ENCODE measurements around the gene CENPN.

CENPN gene

GRCh38 chr16:81071805-81072204, 64.8 kb downstream of the CENPN start:
- peaks cover 8% of the 10 kb centered on the region for H3K4me1 ChIP-seq
- TF ChIP-seq Cebpa-rat (IDR thresholded peaks at IDR 0.05) = no peak
- no peaks in the 10 kb centered on the region for H3K36me3 ChIP-seq
- no peaks in the 10 kb centered on the region for H3K9me3 ChIP-seq
- H3K9ac ChIP-seq = no peak overlapping the region
- no peak overlapping the region for H3K4me3 ChIP-seq
- H4K20me1 ChIP-seq = no peaks in the 10 kb centered on the region
- no peaks in the 10 kb centered on the region for H3K27me3 ChIP-seq
- no peak overlapping the region for H3K4me2 ChIP-seq
- H3K27ac ChIP-seq = no peak overlapping the region

- H3K9ac ChIP-seq = no peak overlapping the region
- no peaks in the 10 kb centered on the region for H4K20me1 ChIP-seq
- H3K4me3 ChIP-seq = no peak overlapping the region
- no peaks in the 10 kb centered on the region for H3K36me3 ChIP-seq
- no peak overlapping the region for H3K27ac ChIP-seq
- H3K4me2 ChIP-seq = no peak overlapping the region
- H3K9me3 ChIP-seq = no peaks in the 10 kb centered on the region
- TF ChIP-seq Cebpa-rat (IDR thresholded peaks at IDR 0.05) = no peak
- peaks cover 17% of the 10 kb centered on the region for H3K4me1 ChIP-seq
- no peaks in the 10 kb centered on the region for H3K27me3 ChIP-seq
Measured at GRCh38 chr16:81073560-81074330, 66.7 kb downstream of the CENPN start.

- Histone ChIP-seq H4K20me1 (no peaks in the 10 kb centered on the region), H3K9ac (peak overlapping the region; percentile 83), H3K9me3 (no peaks in the 10 kb centered on the region), H3K4me2 (peak overlapping the region; percentile 94), H3K27ac (peak overlapping the region; percentile 81), H3K4me1 (peaks cover 17% of the 10 kb centered on the region), H3K27me3 (no peaks in the 10 kb centered on the region), H3K36me3 (no peaks in the 10 kb centered on the region), H3K4me3 (peak overlapping the region; percentile 88)
- TF ChIP-seq Cebpa-rat (IDR thresholded peaks at IDR 0.05) = no peak
Measured at GRCh38 chr16:81076566-81077075, 69.6 kb downstream of the CENPN start.

GRCh38 chr16:81077076-81077940, 70.3 kb downstream of the CENPN start, which contains the start of gene C16orf46:
Gene C16orf46 (minus strand): TSS chr16:81077238. CDS start chr16:81063955, 13,283 bp downstream.
- peak within 1 kb of the TSS; percentile 88 for H3K4me3 ChIP-seq
- H3K36me3 ChIP-seq = no peaks in the 10 kb centered on the region
- no peaks in the 10 kb centered on the region for H3K9me3 ChIP-seq
- no peaks in the 10 kb centered on the region for H3K27me3 ChIP-seq
- peak within 1 kb of the TSS; percentile 83 for H3K9ac ChIP-seq
- H4K20me1 ChIP-seq = no peaks in the 10 kb centered on the region
- no peak for TF ChIP-seq Cebpa-rat (IDR thresholded peaks at IDR 0.05)
- peak within 1 kb of the TSS; percentile 94 for H3K4me2 ChIP-seq
- H3K27ac ChIP-seq = peak within 1 kb of the TSS; percentile 81
- peaks cover 17% of the 10 kb centered on the region for H3K4me1 ChIP-seq

GRCh38 chr16:81080233-81080632, 73.2 kb downstream of the CENPN start:
- no peak overlapping the region for H3K4me3 ChIP-seq
- no peaks in the 10 kb centered on the region for H3K9me3 ChIP-seq
- H4K20me1 ChIP-seq = no peaks in the 10 kb centered on the region
- H3K27me3 ChIP-seq = no peaks in the 10 kb centered on the region
- TF ChIP-seq Cebpa-rat (IDR thresholded peaks at IDR 0.05) = no peak
- no peak overlapping the region for H3K9ac ChIP-seq
- peaks cover 13% of the 10 kb centered on the region for H3K36me3 ChIP-seq
- H3K4me1 ChIP-seq = peaks cover 17% of the 10 kb centered on the region
- H3K4me2 ChIP-seq = no peak overlapping the region
- no peak overlapping the region for H3K27ac ChIP-seq

GRCh38 chr16:81081014-81081413, 74.0 kb downstream of the CENPN start:
- Histone ChIP-seq H3K4me2 (no peak overlapping the region), H3K4me3 (no peak overlapping the region), H3K4me1 (peaks cover 15% of the 10 kb centered on the region), H3K36me3 (peaks cover 16% of the 10 kb centered on the region), H3K27ac (no peak overlapping the region), H4K20me1 (no peaks in the 10 kb centered on the region), H3K9me3 (no peaks in the 10 kb centered on the region), H3K9ac (no peak overlapping the region), H3K27me3 (no peaks in the 10 kb centered on the region)
- TF ChIP-seq Cebpa-rat (IDR thresholded peaks at IDR 0.05) = 0 out of 2 replicates have a peak, but pooled peaks have one; percentile 37
